Left lobe of liver (tissue), 1 donor: ENCODE results near the gene AASDH. TPM values are rescaled to one million over a fixed set of nuclear protein-coding genes. Genes with fewer than 3 reads are reported as not detected.

ENCODE experiments used
- total RNA-seq: library from RNA; stranded (reverse); gene quantifications from one replicate; pipeline ENCODE4 v1.2.1, GENCODE V29; 2021
- donor health status: DM: no; HTN: yes; CAD: no.

Gene AASDH
- total RNA-seq, 1 donor from 2014 or later = 5.4 TPM

Other genes starting within 250 kb of the AASDH start
- gene PPAT, start 48.1 kb upstream of the AASDH start, total RNA-seq = 4.7 TPM
- gene PAICS, start 48.8 kb upstream of the AASDH start, total RNA-seq = 46.4 TPM
- 40.1 TPM for gene SRP72, start 80.1 kb upstream of the AASDH start, total RNA-seq
- gene ARL9, start 118.3 kb upstream of the AASDH start, total RNA-seq = 0.13 TPM